ENCODE measurements around the gene PRKCZ.

DNA sequence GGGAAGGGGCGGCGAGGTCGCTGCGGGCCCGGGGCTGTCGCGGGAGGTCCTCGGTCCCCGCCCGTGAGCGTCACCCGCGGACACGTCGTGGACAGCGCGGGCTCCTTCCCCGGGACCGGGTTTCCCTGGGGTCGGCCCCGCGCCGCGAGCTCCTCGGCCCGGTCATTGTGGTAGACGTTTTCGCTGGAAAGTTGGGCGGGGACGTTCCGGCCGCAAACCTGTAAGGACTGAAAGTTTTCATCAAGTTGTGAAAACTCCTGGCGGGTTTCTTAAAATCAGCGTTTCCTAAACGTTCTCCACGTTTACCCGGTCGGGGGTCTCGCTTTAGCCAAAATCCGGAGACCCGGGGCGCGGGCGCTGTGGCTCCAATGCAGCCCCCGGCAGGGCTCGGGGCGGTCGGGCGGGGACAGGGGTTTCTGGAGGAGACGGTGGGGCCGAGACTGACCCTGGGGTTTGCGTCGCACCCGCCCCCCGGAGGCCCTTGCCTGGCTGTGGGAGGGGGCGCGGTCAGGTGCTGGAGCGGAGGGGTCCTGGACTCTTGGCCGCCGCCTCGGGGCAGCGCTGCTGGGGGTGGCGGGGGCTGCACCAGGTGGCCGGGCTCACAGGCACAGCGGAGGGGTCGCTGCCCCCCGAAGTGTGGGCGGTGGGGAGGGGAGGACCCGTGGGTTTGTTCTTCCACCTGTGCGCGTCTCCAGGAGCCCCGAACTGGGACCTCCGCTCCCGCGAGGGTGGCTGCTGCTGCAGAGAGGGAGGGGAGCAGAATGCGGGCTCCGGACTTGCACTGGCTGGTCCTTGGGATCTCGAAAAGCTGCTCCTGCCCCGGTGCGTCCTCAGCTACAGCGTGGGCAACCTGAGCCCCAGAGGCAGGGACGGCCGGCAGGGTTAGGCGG is 827 bp downstream of the PRKCZ start:
- TF ChIP-seq, protein P1, sequence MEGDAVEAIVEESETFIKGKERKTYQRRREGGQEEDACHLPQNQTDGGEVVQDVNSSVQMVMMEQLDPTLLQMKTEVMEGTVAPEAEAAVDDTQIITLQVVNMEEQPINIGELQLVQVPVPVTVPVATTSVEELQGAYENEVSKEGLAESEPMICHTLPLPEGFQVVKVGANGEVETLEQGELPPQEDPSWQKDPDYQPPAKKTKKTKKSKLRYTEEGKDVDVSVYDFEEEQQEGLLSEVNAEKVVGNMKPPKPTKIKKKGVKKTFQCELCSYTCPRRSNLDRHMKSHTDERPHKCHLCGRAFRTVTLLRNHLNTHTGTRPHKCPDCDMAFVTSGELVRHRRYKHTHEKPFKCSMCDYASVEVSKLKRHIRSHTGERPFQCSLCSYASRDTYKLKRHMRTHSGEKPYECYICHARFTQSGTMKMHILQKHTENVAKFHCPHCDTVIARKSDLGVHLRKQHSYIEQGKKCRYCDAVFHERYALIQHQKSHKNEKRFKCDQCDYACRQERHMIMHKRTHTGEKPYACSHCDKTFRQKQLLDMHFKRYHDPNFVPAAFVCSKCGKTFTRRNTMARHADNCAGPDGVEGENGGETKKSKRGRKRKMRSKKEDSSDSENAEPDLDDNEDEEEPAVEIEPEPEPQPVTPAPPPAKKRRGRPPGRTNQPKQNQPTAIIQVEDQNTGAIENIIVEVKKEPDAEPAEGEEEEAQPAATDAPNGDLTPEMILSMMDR (conservative IDR thresholded peaks at IDR 0.05; ENCODE audit: low read depth, low read length), result no peak
- TF ChIP-seq NFE2L2 (IDR thresholded peaks at IDR 0.05; ENCODE audit: low read depth, low read length) (no peak), POLR2A (IDR thresholded peaks at IDR 0.05; ENCODE audit: low read depth, low read length) (no peak), CHD1 (IDR thresholded peaks at IDR 0.05; ENCODE audit: low read depth, low read length) (no peak), MXI1 (IDR thresholded peaks at IDR 0.05; ENCODE audit: borderline replicate concordance, low read depth, low read length) (no peak), RFX5 (IDR thresholded peaks at IDR 0.05; ENCODE audit: low read depth, low read length) (no peak), FOS (IDR thresholded peaks at IDR 0.05; ENCODE audit: low read depth, low read length) (no peak), MAFK (IDR thresholded peaks at IDR 0.05; ENCODE audit: low read depth, low read length) (no peak), RCOR1 (IDR thresholded peaks at IDR 0.05; ENCODE audit: insufficient replicate concordance, low read length) (no peak)
- TF ChIP-seq, protein P2, sequence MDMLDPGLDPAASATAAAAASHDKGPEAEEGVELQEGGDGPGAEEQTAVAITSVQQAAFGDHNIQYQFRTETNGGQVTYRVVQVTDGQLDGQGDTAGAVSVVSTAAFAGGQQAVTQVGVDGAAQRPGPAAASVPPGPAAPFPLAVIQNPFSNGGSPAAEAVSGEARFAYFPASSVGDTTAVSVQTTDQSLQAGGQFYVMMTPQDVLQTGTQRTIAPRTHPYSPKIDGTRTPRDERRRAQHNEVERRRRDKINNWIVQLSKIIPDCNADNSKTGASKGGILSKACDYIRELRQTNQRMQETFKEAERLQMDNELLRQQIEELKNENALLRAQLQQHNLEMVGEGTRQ (IDR thresholded peaks at IDR 0.05; ENCODE audit: low read depth, low read length), result no peak
